Islet precursor cell (in vitro differentiated cells): Measurements from ENCODE around the gene ATAD3B.
A peak's percentile ranks its signal among the peaks of the same experiment; 100 is the strongest.
"Not testable (repeated sequence)": the region's sequence is repeated elsewhere in the genome, so short reads cannot be mapped to it uniquely, and the experiment has no call there.

Experiments
- DNase-seq: peaks from one replicate; pipeline ENCODE4 v3.0.0-alpha.2; 2018

Gene ATAD3B

GRCh38 chr1:1471389-1472052 is at the start of gene ATAD3B:
ATAD3B (plus strand) TSS chr1:1471765; CDS start chr1:1471885, 120 bp downstream.
- peak; percentile 94 for DNase-seq

GRCh38 chr1:1421907-1422464 is 49.6 kb upstream of the ATAD3B start:
- peak; percentile 55 for DNase-seq

DNA sequence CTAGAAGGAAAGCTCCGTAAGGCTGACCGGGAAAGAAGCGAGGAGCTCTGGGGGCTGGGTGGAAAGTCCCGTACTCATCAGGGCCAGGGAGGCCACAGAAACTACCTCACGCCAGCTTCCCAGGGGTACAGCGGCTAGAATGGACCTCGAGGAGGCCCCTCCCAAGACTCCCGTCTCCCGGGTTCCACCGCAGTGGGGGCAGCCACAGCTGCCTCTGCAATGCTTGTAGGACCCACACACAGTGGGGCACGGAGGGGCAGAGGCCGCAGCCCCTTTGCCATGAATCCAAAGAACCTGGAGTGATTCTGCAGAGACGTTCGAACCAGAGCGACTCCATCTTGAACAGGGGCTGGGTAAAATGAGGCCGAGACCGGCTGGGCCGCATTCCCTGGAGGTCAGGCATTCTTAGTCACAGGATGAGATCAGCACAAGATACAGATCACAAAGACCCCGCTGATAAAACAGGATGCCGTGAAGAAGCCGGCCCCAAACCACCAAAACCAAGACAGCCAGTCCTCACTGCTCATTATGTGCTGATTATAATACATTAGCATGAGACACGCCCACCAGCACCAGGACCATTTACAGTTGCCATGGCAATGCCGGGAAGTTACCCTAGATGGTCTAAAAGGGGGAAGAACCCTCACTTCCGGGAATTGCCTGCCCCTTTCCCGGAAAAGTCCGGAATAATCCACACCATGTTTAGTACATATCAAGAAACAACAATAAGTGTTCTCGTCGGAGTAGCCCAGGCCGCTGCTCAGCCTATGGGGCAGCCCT is 48.9 kb upstream of the ATAD3B start:
- DNase-seq, result peak; percentile 96

DNA sequence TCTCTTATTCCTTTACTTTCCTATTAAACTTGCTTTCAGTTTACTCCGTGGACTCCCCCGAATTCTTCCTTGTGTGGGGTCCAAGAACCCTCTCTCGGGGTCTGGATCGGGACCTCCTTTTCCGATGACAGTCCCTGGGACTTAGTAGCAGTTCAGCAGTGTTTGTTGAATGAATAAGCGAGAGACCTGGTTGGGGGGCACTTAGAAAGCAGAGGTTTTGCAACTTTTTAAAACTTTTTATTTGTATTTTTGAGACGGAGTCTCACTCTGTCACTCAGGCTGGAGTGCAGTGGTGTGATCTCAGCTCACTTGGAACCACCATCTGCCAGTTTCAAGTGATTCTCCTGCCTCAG is 48.3 kb upstream of the ATAD3B start:
- no peak for DNase-seq

GRCh38 chr1:1424707-1425106 is 46.9 kb upstream of the ATAD3B start:
- no peak for DNase-seq

- DNase-seq, result no peak
Measured at GRCh38 chr1:1425426-1425752, 46.2 kb upstream of the ATAD3B start.

GRCh38 chr1:1425753-1426495 is 45.6 kb upstream of the ATAD3B start:
- peak; percentile 81 for DNase-seq

DNA sequence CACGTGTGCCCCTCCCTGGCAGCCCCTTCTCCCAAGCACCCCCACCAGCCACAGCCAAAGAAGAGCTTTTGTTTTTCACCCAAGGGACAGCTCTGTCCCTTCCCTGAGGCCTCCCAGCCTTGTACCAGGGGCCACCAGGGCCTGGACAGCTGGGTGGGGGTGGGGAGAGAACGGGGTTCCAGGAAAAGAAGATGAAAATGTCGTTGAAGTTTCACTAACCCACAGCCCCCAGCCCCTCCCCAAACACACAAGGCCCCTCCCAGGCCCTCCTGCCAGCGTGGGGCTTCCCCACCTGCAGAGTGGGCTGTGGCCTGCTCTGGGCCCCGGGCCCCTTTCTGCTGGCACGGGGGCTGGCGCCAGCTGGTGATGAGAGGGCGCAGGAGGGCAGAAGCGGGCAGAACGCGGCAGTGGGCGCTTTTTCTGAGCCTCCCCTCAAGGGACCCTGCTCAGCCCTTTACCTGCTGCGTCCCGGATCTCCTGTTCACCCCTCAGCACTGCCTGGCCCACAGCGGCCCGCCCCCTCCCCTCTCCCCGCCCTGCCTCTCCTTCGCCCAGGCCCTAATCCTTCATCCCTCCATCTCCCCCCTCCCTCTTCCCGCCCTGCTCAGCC is 45.0 kb upstream of the ATAD3B start:
- no peak for DNase-seq

DNA sequence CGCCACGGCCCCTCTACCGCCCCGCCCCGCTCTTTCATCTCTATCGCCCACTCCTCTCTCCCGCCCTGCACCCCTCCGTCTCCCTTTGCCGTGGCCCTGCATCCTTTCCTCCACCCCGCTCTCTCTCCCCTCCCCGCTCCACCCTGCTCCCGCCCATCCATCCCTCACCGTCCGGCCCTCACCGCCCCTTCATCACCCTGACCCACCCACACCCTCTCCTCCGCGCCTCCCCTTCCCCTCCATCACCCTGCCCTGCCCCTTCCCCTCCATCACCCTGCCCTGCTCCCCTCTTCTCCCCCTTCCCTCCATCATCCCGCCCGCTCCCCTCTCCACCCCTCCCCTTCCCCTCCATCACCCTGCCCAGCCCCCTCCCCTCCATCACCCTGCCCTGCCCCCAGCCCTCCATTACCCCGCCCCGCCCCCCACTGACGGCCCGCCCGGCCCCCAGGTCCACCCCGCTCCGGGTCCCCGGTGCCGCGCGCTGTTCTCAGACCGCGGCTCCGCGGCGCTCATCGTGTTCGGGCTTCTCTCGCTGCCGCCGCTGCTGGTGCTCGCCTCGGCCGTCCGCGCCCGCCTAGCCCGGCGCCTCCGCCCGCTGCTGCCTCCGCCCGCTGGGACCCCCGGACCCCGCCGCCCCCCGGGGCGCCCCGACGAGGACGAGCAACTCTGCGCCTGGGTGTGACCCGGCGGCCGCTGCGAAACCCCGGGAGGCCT is 44.3 kb upstream of the ATAD3B start:
- DNase-seq, result peak; percentile 84

DNA sequence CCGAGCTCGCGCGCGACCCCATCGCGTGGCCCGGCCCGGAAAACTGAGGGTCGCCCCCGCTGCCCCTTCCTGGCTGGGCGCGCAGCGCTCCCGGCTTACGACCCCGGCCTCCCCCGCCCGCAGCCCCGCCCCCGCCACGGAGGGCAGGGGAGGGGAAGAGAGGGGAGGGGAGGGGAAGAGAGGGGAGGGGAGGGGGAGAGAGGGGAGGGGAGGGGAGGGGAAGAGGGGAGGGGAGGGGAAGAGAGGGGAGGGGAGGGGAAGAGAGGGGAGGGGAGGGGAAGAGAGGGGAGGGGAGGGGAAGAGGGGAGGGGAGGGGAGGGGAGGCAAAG is 43.8 kb upstream of the ATAD3B start:
- no peak for DNase-seq

- no peak for DNase-seq
Measured at GRCh38 chr1:1428174-1428573, 43.4 kb upstream of the ATAD3B start.

DNA sequence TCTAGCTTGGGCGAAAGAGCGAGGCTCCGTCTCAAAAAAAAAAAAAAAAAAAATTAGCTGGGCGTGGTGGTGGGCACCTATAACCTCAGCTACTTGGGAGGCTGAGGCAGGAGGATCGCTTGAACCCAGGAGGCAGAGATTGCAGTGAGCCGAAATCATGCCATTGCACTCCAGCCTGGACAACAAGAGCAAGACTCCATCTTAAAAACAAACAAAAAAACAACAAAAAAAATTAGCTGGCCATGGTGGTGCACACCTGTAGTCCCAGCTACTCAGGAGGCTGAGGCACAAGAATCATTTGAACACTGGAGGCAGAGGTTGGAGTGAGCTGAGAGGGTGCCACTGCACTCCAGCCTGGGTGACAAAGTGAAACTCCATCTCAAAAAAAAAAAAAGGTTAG is 42.6 kb upstream of the ATAD3B start:
- not testable (repeated sequence) for DNase-seq

- no peak for DNase-seq
Measured at GRCh38 chr1:1429671-1430073, 41.9 kb upstream of the ATAD3B start.

GRCh38 chr1:1430114-1430982 is 41.2 kb upstream of the ATAD3B start:
- peak; percentile 93 for DNase-seq

- no peak for DNase-seq
Measured at GRCh38 chr1:1430992-1431844, 40.3 kb upstream of the ATAD3B start.

- DNase-seq, result peak; percentile 96
Measured at GRCh38 chr1:1431845-1432273, 39.7 kb upstream of the ATAD3B start.

DNA sequence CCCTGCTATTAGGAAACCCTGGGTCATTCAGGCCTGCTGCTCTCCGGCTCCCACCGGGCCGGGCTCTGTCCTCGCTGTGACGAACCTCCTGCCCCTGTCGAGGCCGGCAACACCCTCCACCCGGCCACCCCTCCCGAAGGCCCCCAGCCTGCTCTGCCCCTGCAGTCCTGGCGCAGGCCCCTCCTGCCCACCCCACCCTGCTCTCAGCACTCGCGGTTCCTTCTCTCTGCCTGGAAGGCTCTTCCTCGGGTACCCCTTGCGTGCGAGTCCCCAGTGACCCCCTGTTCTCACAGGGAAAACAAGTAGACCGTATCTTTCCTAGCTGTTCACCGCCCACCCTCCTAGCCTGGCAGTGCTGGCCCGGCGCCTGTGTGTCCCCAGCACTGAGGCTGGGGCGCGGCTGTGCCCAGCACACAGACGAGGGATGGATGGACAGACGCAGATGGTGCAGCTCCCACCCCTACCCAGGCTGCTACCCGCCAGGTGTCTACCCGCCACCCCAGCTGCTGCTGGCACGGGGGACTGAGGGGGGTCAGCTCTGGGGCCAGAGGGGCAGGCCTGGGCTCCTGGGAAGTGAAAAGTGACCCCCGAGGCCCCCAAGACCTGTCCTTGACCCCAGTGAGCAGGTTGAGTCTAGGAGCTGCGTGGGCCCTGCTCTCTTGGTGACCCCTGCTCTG is 39.2 kb upstream of the ATAD3B start:
- no peak for DNase-seq

GRCh38 chr1:1432951-1433803 is 38.4 kb upstream of the ATAD3B start:
- DNase-seq, result peak; percentile 98

- DNase-seq, result peak; percentile 89
Measured at GRCh38 chr1:1433804-1434130, 37.8 kb upstream of the ATAD3B start.
